ENCODE measurements around the gene AQP3. TPM values are rescaled to one million over a fixed set of nuclear protein-coding genes. Genes with fewer than 3 reads are reported as not detected.

The AQP3 gene
- total and polyA plus RNA-seq, 2 of the 8 experiments (the other 6 are each of a cell fraction or from before 2014, with no cell fraction given): 2.6 to 7.6 TPM

DNA sequence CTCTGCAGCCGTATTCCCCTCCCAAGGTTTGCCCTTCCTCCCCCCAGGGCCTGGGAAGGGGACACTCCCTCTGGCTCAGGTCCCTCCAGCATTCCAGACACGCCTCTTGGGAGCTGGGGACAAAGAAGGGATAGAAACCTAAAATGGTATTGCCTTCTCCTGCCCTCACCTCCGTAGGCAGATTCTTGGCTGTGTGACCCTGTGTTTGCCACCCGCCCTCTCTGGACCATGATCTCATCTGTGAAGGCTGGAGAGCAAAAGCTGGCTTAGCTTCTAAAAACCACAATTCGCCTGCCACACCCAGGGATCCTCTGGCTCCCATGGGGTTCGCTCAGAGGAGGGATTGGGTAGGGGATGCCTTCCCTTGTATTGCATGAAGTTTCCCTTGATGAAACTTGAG is 7.7 kb downstream of the AQP3 start (continued):
- TF ChIP-seq BCL11A (IDR thresholded peaks at IDR 0.05; ENCODE audit: low read depth in 2 of 2, low read length in 2 of 2): no peak
- no peak for TF ChIP-seq SAP30 (IDR thresholded peaks at IDR 0.05; ENCODE audit: insufficient read depth, insufficient replicate concordance, low read length)
- TF ChIP-seq TEAD4 (IDR thresholded peaks at IDR 0.05; ENCODE audit: low read depth, low read length): no peak
